Suprapubic skin (tissue), 4 donors: ENCODE measurements around the gene TMEM150B.

Source experiments
- EP300 ChIP-seq: sonication (generic); formaldehyde crosslinking; IDR thresholded peaks from one replicate; pipeline ENCODE4 v1.6.1; 2017; ENCODE audit warnings: antibody characterized with exemption
- POLR2A ChIP-seq, 2 donors: fragments of 450-650 bp; IDR thresholded peaks; one replicate each; pipeline ENCODE4 v1.6.1; 2017; ENCODE audit warnings: antibody characterized with exemption in 2 of 2, mild to moderate bottlenecking in 2 of 2, moderate library complexity in 2 of 2
- POLR2AphosphoS5 ChIP-seq, 3 donors: sonication (generic); formaldehyde crosslinking; IDR thresholded peaks; one replicate each; pipeline ENCODE4 v1.6.1; 2017; ENCODE audit warnings: antibody characterized with exemption in 3 of 3
- TF ChIP-seq, protein P1 (sequence below), 2 donors: fragments of 200-600 bp in 1 of 2; fragments of 450-650 bp in 1 of 2; sonication (generic) in 1 of 2; IDR thresholded peaks; one replicate each; pipeline ENCODE4 v1.5.1; 2016 to 2019; ENCODE audit warnings: antibody characterized with exemption in 2 of 2, mild to moderate bottlenecking in 1 of 2, moderate library complexity in 1 of 2

DNA sequence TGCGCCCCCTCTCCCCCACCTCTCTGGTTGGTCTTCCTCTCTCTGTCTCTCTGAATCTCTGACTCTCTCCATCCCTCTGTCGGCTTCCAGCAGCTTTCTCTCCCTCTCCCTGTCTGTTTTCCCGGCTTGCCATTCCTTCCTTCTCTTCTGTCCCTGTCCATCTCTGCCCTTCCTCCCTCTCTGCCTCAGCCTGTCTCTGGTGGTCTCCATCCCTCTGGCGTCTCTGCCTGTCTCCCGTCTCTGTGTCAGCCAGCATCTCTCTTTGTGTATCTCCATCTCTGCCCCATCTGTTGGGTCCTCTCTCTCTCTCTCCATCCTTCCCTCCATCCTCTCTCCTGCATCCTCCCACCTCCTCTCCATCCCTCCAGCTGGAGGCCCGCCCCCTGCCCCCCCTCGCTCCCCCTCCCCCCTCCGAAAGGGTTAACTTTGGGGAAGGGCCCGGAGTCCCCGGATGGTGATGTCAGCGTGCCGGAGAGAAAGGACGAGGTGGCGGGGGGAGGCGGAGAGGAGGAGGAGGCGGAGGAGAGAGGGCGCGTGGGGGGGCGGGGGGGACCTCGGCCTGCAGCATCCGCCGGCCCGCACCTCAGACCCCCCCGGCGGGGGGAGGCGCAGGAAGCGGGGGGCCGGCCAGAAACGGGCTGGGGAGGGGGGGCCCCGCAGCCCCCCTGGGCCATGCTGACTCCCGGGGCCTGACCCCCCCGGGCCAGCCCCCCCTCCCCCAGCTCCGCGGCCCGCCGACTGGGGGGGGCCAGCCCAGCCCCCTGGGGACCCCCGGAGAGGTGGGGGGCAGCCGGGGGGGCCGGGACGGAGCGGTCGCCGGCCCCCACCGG, 41.4 kb downstream of the TMEM150B start, which contains the start of gene BRSK1:
- TF ChIP-seq, protein P1, sequence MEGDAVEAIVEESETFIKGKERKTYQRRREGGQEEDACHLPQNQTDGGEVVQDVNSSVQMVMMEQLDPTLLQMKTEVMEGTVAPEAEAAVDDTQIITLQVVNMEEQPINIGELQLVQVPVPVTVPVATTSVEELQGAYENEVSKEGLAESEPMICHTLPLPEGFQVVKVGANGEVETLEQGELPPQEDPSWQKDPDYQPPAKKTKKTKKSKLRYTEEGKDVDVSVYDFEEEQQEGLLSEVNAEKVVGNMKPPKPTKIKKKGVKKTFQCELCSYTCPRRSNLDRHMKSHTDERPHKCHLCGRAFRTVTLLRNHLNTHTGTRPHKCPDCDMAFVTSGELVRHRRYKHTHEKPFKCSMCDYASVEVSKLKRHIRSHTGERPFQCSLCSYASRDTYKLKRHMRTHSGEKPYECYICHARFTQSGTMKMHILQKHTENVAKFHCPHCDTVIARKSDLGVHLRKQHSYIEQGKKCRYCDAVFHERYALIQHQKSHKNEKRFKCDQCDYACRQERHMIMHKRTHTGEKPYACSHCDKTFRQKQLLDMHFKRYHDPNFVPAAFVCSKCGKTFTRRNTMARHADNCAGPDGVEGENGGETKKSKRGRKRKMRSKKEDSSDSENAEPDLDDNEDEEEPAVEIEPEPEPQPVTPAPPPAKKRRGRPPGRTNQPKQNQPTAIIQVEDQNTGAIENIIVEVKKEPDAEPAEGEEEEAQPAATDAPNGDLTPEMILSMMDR (IDR thresholded peaks at IDR 0.05): no peak
- TF ChIP-seq POLR2AphosphoS5 (IDR thresholded peaks at IDR 0.05): no peak
- no peak for TF ChIP-seq EP300
- TF ChIP-seq POLR2A (IDR thresholded peaks at IDR 0.05): no peak
